ENCODE results near the gene SCN10A.

- TF ChIP-seq CTCF (IDR thresholded peaks at IDR 0.05) (no peak), POLR2A (IDR thresholded peaks at IDR 0.05) (no peak)
These were observed 76.1 kb downstream of the SCN10A start for GRCh38 chr3:38739931-38740330.

All from right lobe of liver (tissue), 4 donors.